SHP77 treated with DMSO at 0.1 percent for 48 hours (cell line): ENCODE measurements around the gene PP2D1.
"Not testable (repeated sequence)": the region's sequence is repeated elsewhere in the genome, so short reads cannot be mapped to it uniquely, and the experiment has no call there.

Experiments
- DNase-seq: peaks from one replicate; lab custom pipeline; 2025; lab: John Stamatoyannopoulos, UW

PP2D1 gene

DNA sequence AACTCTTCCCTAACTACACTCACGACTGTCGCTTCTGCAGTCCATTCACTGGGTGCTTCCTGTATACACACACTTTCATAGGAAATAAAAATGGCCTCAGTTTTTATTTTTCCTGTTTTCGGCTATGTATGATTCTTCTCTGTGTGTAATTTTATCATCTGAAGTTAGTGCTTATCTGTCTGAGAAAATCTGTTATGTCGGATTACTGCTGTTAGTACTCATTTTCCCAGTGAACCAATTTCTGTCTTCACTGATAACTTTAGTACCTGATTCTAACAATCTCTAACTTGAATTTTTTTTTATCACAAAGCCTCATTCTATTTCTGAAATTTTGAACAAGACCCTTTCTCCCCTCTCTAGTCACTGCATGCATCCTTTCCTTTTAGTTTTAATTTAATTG lies 44.3 kb downstream of the PP2D1 start:
- no peak for DNase-seq

- no peak for DNase-seq
These were observed 44.9 kb downstream of the PP2D1 start for GRCh38 chr3:19967208-19967607.

DNA sequence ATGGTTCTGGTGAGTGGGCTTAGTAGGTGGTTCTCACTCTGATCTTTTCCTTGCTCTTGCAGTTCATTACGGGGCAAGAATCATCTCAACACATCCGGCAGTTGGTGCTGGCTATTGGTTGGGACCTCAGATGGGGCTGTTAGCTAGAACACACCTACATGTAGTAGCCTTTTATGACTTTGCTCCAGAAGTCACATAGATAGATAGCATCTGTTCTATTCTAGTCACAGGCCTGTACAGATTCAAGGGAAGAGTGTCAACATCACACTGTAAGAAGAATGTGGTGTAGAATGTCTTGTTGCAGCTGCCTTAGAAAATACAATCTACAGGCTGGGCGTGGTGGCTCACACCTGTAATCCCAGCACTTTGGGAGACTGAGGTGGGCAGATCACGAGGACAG lies 50.1 kb downstream of the PP2D1 start:
- DNase-seq = no peak

DNA sequence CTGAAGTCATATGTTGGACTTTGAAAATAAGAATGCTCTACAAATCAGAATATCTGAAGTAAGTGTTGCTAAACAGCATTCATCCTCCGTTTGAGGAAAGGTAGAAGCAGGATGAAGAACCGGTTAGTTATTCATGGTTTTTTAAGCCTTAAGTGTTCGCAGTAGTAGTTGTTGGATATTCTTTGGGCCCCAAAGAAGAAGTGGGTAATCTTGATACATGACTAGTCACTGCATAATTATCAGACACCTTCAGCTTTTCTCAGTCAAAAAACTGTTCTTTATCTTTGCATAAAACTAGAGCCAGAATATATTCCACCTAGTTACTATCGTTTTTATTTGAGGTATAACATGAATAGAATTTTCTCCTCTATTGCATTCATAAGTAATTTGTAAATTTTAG lies 51.4 kb downstream of the PP2D1 start:
- no peak for DNase-seq

DNA sequence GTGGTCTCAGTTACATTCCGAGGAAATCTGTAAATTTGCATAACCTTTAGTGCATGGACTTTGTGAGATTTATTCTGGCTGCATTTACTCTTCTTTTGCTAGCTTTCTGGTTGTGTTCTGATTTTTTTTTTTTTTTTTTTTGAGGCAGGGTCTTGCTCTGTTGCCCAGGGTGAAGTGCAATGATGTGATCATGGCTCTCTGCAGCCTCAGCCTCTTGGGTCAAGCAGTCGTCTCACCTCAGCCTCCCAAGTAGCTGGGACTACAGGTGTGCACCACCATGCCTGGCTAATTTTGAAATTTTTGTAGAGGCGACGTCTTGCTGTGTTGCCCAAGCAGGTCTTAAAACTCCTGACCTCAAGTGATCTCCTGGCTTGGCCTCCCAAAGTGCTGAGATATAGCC lies 52.6 kb downstream of the PP2D1 start:
- no peak for DNase-seq

DNA sequence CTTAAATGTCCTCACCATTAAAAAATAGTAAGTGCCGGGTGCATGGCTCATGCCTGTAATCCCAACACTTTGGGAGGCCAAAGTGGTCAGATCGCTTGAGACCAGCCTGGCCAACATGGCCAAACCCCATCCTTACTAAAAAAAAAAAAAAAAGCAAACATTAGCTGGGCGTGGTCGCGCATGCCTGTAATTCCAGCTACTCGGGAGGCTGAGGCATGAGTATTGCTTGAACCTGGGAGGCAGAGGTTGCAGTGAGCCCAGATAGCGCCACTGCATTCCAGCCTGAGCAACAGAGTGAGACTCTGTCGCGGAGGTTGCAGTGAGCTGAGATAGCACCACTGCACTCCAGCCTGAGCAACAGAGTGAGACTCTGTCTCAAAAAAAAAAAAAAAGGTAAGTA lies 54.7 kb downstream of the PP2D1 start:
- not testable (repeated sequence) for DNase-seq

GRCh38 chr3:19954676-19955075 lies 57.4 kb downstream of the PP2D1 start:
- DNase-seq = no peak

GRCh38 chr3:19950316-19950715 lies 61.7 kb downstream of the PP2D1 start:
- no peak for DNase-seq

GRCh38 chr3:19948226-19948591 lies 63.9 kb downstream of the PP2D1 start:
- DNase-seq = no peak

GRCh38 chr3:19947549-19948225 lies 64.4 kb downstream of the PP2D1 start:
- DNase-seq = peak; percentile 6

DNA sequence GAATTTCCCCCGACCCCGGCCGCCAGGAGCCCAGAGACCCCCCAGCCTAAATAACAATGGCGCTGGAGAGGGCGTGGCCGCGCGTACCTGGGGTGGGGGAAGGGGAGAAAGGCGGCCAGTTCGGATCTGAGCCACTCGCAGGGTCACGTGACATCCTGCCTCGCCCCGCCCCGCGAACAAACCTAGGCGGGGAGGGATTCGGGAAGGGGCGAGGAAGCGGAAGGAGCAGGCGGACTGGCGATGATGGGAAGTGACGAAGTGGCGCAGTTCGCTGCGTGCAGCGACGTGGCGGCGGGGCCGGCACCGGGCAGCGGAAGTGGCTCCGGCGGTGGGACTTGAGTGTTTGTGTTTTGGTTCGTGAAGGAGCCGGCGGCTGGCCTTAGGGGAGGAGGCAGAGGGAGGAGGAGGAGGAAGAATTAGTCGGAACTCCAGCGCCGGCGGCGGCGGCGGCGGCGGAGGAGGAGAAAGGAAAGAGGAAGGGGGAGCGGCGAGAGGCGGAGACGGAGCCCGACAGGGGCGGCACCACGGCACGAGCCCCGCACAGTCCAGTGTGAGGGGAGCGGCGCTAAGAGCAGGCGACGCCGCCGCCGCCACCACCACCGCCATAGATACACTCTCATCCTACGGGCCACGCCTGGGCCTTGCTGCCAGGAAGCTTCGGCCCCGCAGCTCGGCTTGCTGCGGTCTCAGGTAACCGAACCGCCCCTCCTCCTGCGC lies 65.1 kb downstream of the PP2D1 start, which contains the start of gene RAB5A:
RAB5A (plus strand) TSS at position 266 of the 717 bp plus-strand sequence. CDS start 3,802 bp downstream, outside the sequence.
- peak; percentile 90 for DNase-seq

- no peak for DNase-seq
These were observed 65.9 kb downstream of the PP2D1 start for GRCh38 chr3:19945969-19946831.

GRCh38 chr3:19945534-19945933 lies 66.5 kb downstream of the PP2D1 start:
- no peak for DNase-seq

DNA sequence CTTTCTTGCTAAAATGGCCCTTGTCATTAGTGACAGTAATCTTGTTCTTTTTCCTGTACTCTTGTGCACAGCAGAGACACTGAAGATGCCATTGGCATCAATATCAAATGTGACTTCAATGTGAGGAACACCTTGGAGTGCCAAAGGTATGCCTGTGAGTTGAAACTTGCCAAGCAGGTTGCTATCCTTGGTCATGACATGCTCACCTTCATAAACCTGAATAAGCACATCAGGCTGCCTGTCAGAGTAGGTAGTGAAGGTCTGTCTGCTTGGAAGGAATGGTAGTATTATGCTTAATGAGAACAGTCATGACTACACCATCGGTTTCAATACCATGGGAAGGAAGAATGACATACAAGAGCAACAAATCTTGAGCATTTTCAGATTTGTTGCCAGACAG lies 71.4 kb downstream of the PP2D1 start:
- no peak for DNase-seq

DNA sequence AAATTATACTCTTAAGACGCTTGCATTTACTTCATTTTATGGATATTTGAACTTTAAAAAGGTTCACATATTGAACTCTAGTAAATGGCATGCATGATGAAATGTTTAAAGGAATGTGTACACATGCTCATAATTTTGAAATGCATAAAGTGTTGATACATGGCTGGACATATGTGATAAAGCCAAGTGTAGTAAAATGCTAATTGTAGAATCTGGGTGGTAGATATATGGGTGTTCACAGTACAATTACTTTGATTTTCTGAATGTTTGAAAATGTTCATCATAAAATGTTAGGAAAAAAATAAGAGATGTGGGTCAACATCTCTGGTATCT lies 73.8 kb downstream of the PP2D1 start:
- no peak for DNase-seq

GRCh38 chr3:19937459-19938294 lies 74.4 kb downstream of the PP2D1 start:
- no peak for DNase-seq
